AG09319 (cell line): ENCODE results near the gene ZNF808.
A peak's percentile ranks its signal among the peaks of the same experiment; 100 is the strongest.
"Not testable (repeated sequence)": the region's sequence is repeated elsewhere in the genome, so short reads cannot be mapped to it uniquely, and the experiment has no call there.

Experiments used
- DNase-seq: peaks from one replicate; pipeline ENCODE4 v3.0.0-alpha.2; 2010; ENCODE audit warnings: low read depth; ENCODE audit errors: extremely low read depth
- CTCF ChIP-seq: IDR thresholded peaks from 2 replicates; pipeline ENCODE4 v1.5.1; 2011; ENCODE audit warnings: low read depth, mild to moderate bottlenecking, inconsistent platforms, low read length, moderate library complexity

The ZNF808 gene

GRCh38 chr19:52570000-52570861 is 42.8 kb downstream of the ZNF808 start, which contains the start of gene ZNF701:
Gene ZNF701, plus strand, starts transcription at chr19:52570287. Its CDS starts 3,861 bp downstream, at chr19:52574148.
- DNase-seq: peak; percentile 71
- peak; percentile 1; the same call in 1 of the 2 replicates for TF ChIP-seq CTCF

GRCh38 chr19:52584736-52585440 is 57.4 kb downstream of the ZNF808 start:
- DNase-seq: no peak

GRCh38 chr19:52585604-52586003 is 58.1 kb downstream of the ZNF808 start:
- no peak for DNase-seq
- TF ChIP-seq CTCF: no peak

More at GRCh38 chr19:52584736-52585440, 57.4 kb downstream of the ZNF808 start:
- TF ChIP-seq CTCF: no peak

- DNase-seq: no peak
Observed at GRCh38 chr19:52590728-52591127, 63.3 kb downstream of the ZNF808 start.

GRCh38 chr19:52592301-52592700 is 64.8 kb downstream of the ZNF808 start:
- no peak for DNase-seq
- TF ChIP-seq CTCF: no peak

More at GRCh38 chr19:52590728-52591127, 63.3 kb downstream of the ZNF808 start:
- no peak for TF ChIP-seq CTCF

- not testable (repeated sequence) for DNase-seq
Observed at GRCh38 chr19:52593441-52593840, 66.0 kb downstream of the ZNF808 start.

- TF ChIP-seq CTCF: no peak
- DNase-seq: no peak
Observed at GRCh38 chr19:52599241-52599640, 71.8 kb downstream of the ZNF808 start.
